Mesothelial cell of epicardium (in vitro differentiated cells): ENCODE data around the gene CD44. TPM values are rescaled to one million over a fixed set of nuclear protein-coding genes. Genes with fewer than 3 reads are reported as not detected.

Source experiments
- DNase-seq, 2 experiments: peaks; one replicate each; pipeline ENCODE4 v3.0.0; 2021; ENCODE audit warnings: low spot score in 2 of 2; ENCODE audit not compliant: unreplicated experiment in 2 of 2
- H3K27ac Mint-ChIP-seq: 2 replicates; pipeline ENCODE4 v1.8.0; 2021; ENCODE audit warnings: mixed read lengths
- H3K27me3 Mint-ChIP-seq: 2 replicates; pipeline ENCODE4 v1.8.0; 2021; ENCODE audit warnings: low read depth, mixed read lengths
- H3K36me3 Mint-ChIP-seq: 2 replicates; pipeline ENCODE4 v1.8.0; 2021; ENCODE audit warnings: mixed read lengths
- H3K4me1 Mint-ChIP-seq: 2 replicates; pipeline ENCODE4 v1.8.0; 2021; ENCODE audit warnings: mixed read lengths
- H3K4me3 Mint-ChIP-seq: 2 replicates; pipeline ENCODE4 v1.8.0; 2021; ENCODE audit warnings: mild to moderate bottlenecking, moderate library complexity, mixed read lengths
- H3K9me3 Mint-ChIP-seq: 2 replicates; pipeline ENCODE4 v1.8.0; 2021; ENCODE audit warnings: mixed read lengths
- CTCF ChIP-seq: fragments of 200-600 bp; sonication (generic); IDR thresholded peaks from one replicate; pipeline ENCODE4 v1.5.0; 2021; ENCODE audit warnings: antibody characterized with exemption; ENCODE audit not compliant: unreplicated experiment
- total RNA-seq: library from RNA; stranded (reverse); gene quantifications from 3 replicates; pipeline ENCODE4 v1.2.1, GENCODE V29; 2021

CD44 gene
- total RNA-seq, 1 donor from 2014 or later: 1.9 TPM

GRCh38 chr11:35185696-35186095 is 46.7 kb downstream of the CD44 start:
- no peak for TF ChIP-seq CTCF
- H3K36me3 Mint-ChIP-seq: no peaks in the 10 kb centered on the region
- no peak overlapping the region for H3K4me3 Mint-ChIP-seq
- peaks cover 5% of the 10 kb centered on the region for H3K27me3 Mint-ChIP-seq
- H3K4me1 Mint-ChIP-seq: peaks cover 8% of the 10 kb centered on the region
- peak overlapping the region; percentile 11 for H3K27ac Mint-ChIP-seq
- H3K9me3 Mint-ChIP-seq: no peaks in the 10 kb centered on the region
- DNase-seq: no peak

- H3K27ac Mint-ChIP-seq: no peak overlapping the region
- peaks cover 10% of the 10 kb centered on the region for H3K4me1 Mint-ChIP-seq
- H3K4me3 Mint-ChIP-seq: no peak overlapping the region
- no peak for TF ChIP-seq CTCF
- H3K36me3 Mint-ChIP-seq: no peaks in the 10 kb centered on the region
- peaks cover 5% of the 10 kb centered on the region for H3K27me3 Mint-ChIP-seq
- DNase-seq: no peak
- no peaks in the 10 kb centered on the region for H3K9me3 Mint-ChIP-seq
Measured at GRCh38 chr11:35187996-35188395, 49.0 kb downstream of the CD44 start.

- Mint-ChIP-seq H3K9me3 (no peaks in the 10 kb centered on the region), H3K4me1 (peaks cover 5% of the 10 kb centered on the region), H3K4me3 (no peak overlapping the region), H3K27me3 (peaks cover 5% of the 10 kb centered on the region), H3K27ac (no peak overlapping the region), H3K36me3 (no peaks in the 10 kb centered on the region)
- no peak for TF ChIP-seq CTCF
- no peak for DNase-seq
Measured at GRCh38 chr11:35190804-35191348, 51.9 kb downstream of the CD44 start.

GRCh38 chr11:35192347-35192746 is 53.4 kb downstream of the CD44 start:
- Mint-ChIP-seq H3K27me3 (peaks cover 5% of the 10 kb centered on the region), H3K9me3 (no peaks in the 10 kb centered on the region), H3K27ac (no peak overlapping the region), H3K4me1 (peaks cover 4% of the 10 kb centered on the region), H3K4me3 (no peak overlapping the region), H3K36me3 (no peaks in the 10 kb centered on the region)
- no peak for TF ChIP-seq CTCF
- no peak for DNase-seq

GRCh38 chr11:35193767-35194166 is 54.8 kb downstream of the CD44 start:
- Mint-ChIP-seq H3K9me3 (no peaks in the 10 kb centered on the region), H3K27ac (no peak overlapping the region), H3K36me3 (no peaks in the 10 kb centered on the region), H3K27me3 (peaks cover 5% of the 10 kb centered on the region), H3K4me3 (no peak overlapping the region), H3K4me1 (peaks cover 4% of the 10 kb centered on the region)
- no peak for TF ChIP-seq CTCF
- DNase-seq: no peak

GRCh38 chr11:35197292-35197691 is 58.3 kb downstream of the CD44 start:
- Mint-ChIP-seq H3K4me3 (no peak overlapping the region), H3K9me3 (no peaks in the 10 kb centered on the region), H3K27me3 (no peaks in the 10 kb centered on the region), H3K27ac (no peak overlapping the region), H3K4me1 (no peaks in the 10 kb centered on the region), H3K36me3 (no peaks in the 10 kb centered on the region)
- TF ChIP-seq CTCF: no peak
- DNase-seq: no peak
